Stimulated activated CD4-positive, alpha-beta T cell treated with anti-CD3 and anti-CD28 coated beads, Interleukin-12 subunit alpha, Interleukin-12 subunit beta, amount 100 ng/mL, for 48 hours (primary cell): ENCODE data around the gene DMRTA2.
"Not testable (repeated sequence)": the region's sequence is repeated elsewhere in the genome, so short reads cannot be mapped to it uniquely, and the experiment has no call there.

ENCODE experiments used
- DNase-seq, 3 donors: peaks; one replicate each; pipeline ENCODE4 v3.0.0-alpha.2; 2020; ENCODE audit warnings: low read depth in 2 of 3, low spot score in 1 of 3

The DMRTA2 gene

GRCh38 chr1:50393522-50394120 lies 29.6 kb downstream of the DMRTA2 start:
- no peak for DNase-seq

GRCh38 chr1:50381551-50381950 lies 41.7 kb downstream of the DMRTA2 start:
- DNase-seq: not testable (repeated sequence)

- no peak for DNase-seq
These were observed 44.5 kb downstream of the DMRTA2 start for GRCh38 chr1:50378770-50379169.

GRCh38 chr1:50373532-50373931 lies 49.7 kb downstream of the DMRTA2 start:
- no peak for DNase-seq

- DNase-seq: no peak
These were observed 51.5 kb downstream of the DMRTA2 start for GRCh38 chr1:50371749-50372148.

GRCh38 chr1:50369830-50370229 lies 53.4 kb downstream of the DMRTA2 start:
- DNase-seq: no peak

- no peak for DNase-seq
These were observed 54.1 kb downstream of the DMRTA2 start for GRCh38 chr1:50369008-50369634.

GRCh38 chr1:50368179-50369007 lies 54.9 kb downstream of the DMRTA2 start:
- DNase-seq: peak in 2 of 3 donors; percentile 14 to 24
